ENCODE measurements around the gene ADAM10.

Gene ADAM10

DNA sequence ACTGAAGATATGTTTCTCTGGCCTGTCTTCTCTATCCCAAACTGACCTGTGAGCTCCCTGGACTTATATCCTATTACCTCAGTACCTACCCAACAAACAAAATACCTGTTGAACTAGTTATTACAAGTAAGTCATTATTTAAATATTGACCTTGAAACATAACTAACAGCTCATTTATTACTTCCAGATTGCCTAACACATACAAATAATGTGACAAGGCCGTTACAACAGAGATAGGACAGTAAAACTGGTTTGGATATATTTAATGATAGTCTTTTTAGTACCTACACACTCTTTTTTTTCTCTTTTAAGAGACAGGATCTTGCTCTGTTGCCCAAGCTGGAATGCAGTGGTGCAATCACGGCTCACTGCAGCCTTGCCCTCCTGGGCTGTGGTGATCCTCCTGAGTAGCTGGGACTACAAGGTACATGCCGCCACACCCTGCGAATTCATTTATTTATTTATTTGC lies 145.0 kb downstream of the ADAM10 start:
- TF ChIP-seq ZFX (IDR thresholded peaks at IDR 0.05; ENCODE audit: borderline replicate concordance) = no peak
- TF ChIP-seq, protein P1, sequence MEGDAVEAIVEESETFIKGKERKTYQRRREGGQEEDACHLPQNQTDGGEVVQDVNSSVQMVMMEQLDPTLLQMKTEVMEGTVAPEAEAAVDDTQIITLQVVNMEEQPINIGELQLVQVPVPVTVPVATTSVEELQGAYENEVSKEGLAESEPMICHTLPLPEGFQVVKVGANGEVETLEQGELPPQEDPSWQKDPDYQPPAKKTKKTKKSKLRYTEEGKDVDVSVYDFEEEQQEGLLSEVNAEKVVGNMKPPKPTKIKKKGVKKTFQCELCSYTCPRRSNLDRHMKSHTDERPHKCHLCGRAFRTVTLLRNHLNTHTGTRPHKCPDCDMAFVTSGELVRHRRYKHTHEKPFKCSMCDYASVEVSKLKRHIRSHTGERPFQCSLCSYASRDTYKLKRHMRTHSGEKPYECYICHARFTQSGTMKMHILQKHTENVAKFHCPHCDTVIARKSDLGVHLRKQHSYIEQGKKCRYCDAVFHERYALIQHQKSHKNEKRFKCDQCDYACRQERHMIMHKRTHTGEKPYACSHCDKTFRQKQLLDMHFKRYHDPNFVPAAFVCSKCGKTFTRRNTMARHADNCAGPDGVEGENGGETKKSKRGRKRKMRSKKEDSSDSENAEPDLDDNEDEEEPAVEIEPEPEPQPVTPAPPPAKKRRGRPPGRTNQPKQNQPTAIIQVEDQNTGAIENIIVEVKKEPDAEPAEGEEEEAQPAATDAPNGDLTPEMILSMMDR (IDR thresholded peaks at IDR 0.05) = no peak
- peak overlapping the region; percentile 82 for H3K27ac ChIP-seq

DNA sequence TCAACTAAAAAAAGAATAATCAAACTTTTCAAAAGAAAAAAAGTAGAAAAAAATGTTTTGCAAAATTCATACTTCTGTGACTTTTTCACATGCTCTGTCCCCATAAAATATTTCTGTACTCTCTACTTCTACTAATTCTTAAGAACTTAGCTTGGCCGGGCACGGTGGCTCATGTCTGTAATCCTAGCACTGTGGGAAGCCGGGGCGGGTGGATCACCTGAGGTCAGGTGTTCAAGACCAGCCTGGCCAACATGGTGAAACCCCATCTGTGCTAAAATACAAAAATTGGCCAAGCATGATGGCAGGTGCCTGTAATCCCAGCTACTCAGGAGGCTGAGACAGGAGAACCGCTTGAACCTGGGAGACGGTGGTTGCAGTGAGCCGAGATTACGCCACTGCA lies 145.6 kb downstream of the ADAM10 start:
- H3K27ac ChIP-seq = peak overlapping the region; percentile 82

DNA sequence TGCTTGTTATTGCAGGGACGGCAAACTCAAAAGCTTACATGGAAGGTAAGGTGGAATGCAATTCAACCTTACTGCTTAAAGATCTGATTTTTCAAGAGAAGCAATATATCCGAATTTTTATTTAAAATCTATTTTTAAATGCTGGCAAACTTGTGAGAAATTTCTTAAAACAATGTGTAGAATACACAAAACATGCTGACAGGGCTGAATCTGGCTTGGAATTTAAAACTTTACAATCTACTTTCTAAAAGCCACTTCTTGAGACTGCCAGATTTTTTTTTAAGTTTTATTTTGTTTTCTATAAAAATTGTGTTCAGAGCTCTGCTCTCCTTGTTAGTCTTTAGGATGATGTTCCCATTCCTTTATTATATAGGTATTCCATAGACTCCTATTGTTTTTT lies 146.7 kb downstream of the ADAM10 start:
- H3K27ac ChIP-seq = no peak overlapping the region
- TF ChIP-seq, protein P1 (IDR thresholded peaks at IDR 0.05) = no peak
- no peak for TF ChIP-seq ZFX (IDR thresholded peaks at IDR 0.05; ENCODE audit: borderline replicate concordance)

DNA sequence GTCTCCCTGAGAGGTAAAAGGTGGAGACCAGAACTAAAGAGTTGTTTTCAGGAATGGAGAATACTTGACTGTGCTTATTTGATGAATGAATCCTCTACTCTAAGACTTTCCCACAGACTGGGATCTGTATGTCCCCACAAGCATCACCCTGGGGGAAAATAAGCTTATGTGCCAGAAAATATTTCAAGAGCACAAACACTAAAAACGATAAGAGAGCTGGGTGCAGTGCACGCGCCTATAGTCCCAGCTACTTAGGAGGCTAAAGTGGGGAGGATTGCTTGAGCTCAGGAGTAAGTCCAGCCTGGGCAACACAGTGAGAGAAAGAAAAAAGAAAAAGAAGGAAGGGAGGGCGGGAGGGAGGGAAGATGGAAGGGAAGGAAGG lies 150.7 kb downstream of the ADAM10 start:
- H3K27ac ChIP-seq = no peak overlapping the region
- no peak for TF ChIP-seq ZFX (IDR thresholded peaks at IDR 0.05; ENCODE audit: borderline replicate concordance)
- TF ChIP-seq, protein P1 (IDR thresholded peaks at IDR 0.05) = no peak

DNA sequence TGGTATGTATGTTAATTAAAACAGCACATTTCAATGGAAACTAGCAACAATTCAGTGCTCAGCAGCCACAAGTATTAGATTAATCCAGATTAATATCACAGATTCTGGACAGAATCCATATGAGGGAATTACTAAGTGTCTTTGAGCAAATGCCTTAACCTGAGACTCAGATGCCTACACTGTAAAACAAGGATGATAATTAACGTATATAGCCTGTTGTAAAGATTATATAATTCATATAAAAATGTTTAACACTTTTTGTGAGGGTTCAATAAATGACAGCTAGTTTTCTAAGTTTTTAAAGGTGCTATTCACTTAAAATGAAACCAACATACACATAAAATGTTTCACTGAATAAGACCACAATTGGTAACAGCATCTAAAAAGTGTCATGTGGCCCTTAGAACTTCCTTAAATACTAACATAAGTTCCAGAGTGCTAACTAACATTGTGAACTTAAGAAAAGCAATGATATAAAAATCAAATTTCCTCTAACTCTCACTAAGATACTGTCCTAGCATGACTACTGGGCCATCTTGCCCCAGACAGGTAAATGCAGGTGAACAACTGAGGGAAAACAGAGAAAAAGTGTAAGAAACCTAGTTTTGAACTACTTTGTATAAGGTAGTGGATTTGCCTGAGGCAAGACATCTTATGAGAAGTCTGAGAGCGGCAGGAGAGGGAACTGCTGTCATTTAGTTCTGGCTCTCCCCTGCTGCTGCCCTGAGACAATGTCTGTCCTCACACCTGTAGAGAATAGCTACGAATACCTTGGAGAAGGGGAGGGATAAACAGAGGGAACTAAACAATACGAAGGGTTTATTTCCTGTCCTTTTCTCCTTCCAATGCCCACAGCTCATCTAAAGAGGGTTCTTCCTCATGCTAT lies 151.3 kb downstream of the ADAM10 start:
- H3K27ac ChIP-seq = no peak overlapping the region

DNA sequence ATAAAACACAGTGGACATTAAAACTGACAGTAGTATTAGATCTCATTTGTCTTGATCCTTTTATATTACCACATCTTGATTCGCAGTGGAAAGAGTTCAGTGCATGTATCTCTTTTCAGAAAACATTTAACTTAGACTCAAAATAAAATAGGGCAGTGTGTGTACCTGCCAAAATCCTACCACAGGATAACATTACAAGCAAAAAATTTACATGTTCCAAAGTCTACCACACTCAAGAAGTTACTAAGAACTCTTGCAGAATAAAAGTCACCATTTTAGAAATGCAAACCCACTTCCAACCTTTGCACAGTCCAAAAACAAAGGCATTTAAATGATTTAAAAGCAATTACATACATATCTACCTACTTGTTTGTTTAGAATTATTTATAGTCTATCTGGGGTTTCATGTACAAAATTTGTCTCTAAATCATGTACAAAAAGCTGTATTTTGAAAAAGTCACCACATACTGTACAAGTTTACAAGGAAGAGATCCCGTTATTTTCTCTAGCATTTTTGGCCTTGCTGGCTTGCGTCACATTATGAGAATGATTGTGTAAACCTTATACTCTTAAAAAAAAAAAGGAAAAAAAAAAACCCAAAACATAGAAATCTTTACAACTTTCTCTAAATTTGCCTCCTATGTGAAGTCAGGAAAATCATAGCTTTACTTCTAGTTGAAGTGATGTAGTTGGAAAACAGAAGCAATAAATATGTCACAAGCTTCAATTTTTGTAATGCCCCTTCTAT lies 153.8 kb downstream of the ADAM10 start:
- TF ChIP-seq ZFX (IDR thresholded peaks at IDR 0.05; ENCODE audit: borderline replicate concordance) = no peak
- TF ChIP-seq, protein P1 (IDR thresholded peaks at IDR 0.05) = no peak
- no peak overlapping the region for H3K27ac ChIP-seq

More for the DNA sequence above, 151.3 kb downstream of the ADAM10 start:
- TF ChIP-seq, protein P1 (IDR thresholded peaks at IDR 0.05) = no peak
- no peak for TF ChIP-seq ZFX (IDR thresholded peaks at IDR 0.05; ENCODE audit: borderline replicate concordance)

DNA sequence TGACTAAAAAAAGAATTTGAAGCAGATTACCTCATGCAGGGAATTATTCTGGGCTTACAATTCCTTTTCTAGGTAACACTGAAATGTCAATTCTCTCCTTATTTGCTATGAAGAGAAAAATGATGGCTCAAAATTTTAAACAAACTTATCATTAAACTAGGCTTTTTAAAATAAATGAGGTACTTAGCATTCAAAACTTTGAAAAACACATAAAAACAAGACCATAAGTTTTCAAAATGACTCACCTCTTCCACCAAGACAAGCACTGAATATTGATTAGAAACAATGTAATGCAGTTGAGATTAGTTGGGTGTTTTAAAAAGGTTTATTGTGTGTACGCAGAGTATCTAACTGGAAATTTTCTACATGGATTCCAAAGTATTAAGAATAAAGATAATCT lies 154.6 kb downstream of the ADAM10 start:
- no peak overlapping the region for H3K27ac ChIP-seq
- TF ChIP-seq, protein P1 (IDR thresholded peaks at IDR 0.05) = no peak
- TF ChIP-seq ZFX (IDR thresholded peaks at IDR 0.05; ENCODE audit: borderline replicate concordance) = no peak
